ENCODE results near the gene FETUB.

Gene FETUB

DNA sequence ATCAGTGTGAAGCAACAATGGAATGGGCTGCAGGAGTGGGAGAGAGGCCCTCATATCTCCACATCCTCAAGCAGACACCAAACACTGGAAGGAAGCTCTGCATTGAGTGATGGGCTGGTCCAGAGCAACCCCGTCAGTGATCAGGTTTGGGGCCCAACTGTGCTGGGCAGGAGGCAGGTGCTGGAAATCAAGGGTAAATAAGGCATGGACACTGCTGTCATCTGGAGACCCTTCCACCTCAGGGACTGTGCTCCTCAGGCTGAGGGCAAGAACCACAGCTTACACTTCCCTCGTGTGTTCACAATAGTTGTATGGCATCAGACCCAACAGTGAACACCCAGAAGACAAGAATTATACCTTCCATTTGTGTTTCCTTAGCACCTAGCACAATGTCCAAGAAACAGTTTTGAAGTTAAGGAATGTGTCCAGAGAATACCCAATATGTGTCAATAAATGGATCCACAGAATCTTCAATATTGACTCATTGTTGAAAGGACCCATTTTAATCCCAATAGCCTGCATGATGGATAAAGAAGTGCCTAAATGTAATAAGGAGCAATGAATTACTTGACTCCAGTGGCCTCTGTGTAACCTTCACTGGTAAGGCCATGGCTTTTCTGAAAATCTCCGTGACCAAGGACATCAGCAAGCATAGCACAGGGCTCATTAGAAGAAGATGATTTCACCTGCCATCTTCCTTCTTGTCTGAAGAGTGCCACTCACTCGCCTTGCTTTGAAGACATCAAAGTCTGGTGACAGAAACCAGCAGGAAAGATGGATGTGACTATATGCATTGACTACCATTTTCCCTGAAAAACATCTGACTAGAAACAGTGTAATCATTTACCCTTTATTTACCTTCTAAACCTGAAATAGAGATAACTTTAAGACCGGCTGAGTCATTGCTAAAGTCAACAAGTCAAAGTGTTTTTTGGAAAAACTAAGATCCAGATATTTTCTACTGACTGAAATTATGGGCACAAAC is 34.3 kb upstream of the FETUB start:
- Histone ChIP-seq H3K4me1 (ENCODE audit: control extremely low read depth in 1 of 4, control insufficient read depth in 4 of 4, insufficient read depth in 4 of 4, low read length in 3 of 4) (no peaks in the 10 kb centered on the region), H3K36me3 (ENCODE audit: control insufficient read depth in 4 of 4, insufficient read depth in 4 of 4, low read length in 3 of 4) (no peaks in the 10 kb centered on the region), H3K4me3 (ENCODE audit: control insufficient read depth in 1 of 7, extremely low read depth in 1 of 7, insufficient read depth in 4 of 7, low read depth in 2 of 7, low read length in 6 of 7) (no peak overlapping the region), H3K27me3 (replicated peaks in 2 of 5; ENCODE audit: control insufficient read depth in 4 of 5, insufficient read depth in 5 of 5, low read length in 4 of 5) (no peaks in the 10 kb centered on the region), H3K27ac (ENCODE audit: insufficient read depth in 1 of 2, low read depth in 1 of 2, low read length in 2 of 2, poor library complexity in 1 of 2, severe bottlenecking in 2 of 2) (no peak overlapping the region), H3K9me3 (ENCODE audit: control extremely low read depth in 1 of 5, control insufficient read depth in 4 of 5, insufficient read depth in 2 of 5, low read depth in 1 of 5, low read length in 4 of 5) (no peaks in the 10 kb centered on the region)
- DNase-seq, result no peak
- ChIA-PET POLR2A (no interaction called here), CTCF (interaction anchor here (7.9 kb wide), 1 partner anchor 10 kb away, joined by 59 read pairs; the partner anchor contains the start of gene AHSG)
- 98% methylated on average over 4 of the region's 5 CpGs for WGBS (ENCODE audit: insufficient coverage)

DNA sequence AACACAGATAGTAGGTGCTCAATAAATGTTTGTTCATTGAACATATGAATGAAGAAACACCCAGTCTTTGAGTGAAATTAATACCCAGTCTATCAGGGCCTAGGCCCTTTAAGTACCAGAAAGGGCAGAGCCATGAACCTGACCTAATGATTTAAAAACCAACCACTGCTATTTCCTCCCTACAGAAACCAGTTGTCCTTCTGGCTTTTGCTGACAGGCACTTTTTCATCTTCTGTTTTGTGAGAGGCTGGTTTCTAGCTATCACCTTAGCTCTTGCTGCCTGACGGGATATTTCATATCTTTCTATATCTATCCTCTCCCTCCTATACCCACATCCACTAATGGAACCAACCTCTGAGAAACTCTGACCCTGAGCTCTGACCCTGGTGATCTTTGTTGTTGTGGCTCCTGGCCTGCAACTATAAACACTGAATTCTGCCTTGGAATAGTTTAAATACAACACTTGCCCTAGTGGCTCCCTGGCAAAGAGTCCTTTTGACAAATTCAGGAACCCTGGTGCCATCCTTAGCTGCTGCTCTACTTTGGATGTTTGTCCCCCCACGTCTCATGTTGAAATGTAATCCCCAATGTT is 31.5 kb upstream of the FETUB start:
- WGBS (ENCODE audit: insufficient coverage), result 94% methylated on average over 2 of the region's 2 CpGs
- Histone ChIP-seq H3K27me3 (replicated peaks in 2 of 5; ENCODE audit: control insufficient read depth in 4 of 5, insufficient read depth in 5 of 5, low read length in 4 of 5) (peaks cover 0 to 3% (median 0%) of the 10 kb centered on the region in 5 experiments), H3K36me3 (ENCODE audit: control insufficient read depth in 4 of 4, insufficient read depth in 4 of 4, low read length in 3 of 4) (no peaks in the 10 kb centered on the region), H3K9me3 (ENCODE audit: control extremely low read depth in 1 of 5, control insufficient read depth in 4 of 5, insufficient read depth in 2 of 5, low read depth in 1 of 5, low read length in 4 of 5) (no peaks in the 10 kb centered on the region), H3K4me1 (ENCODE audit: control extremely low read depth in 1 of 4, control insufficient read depth in 4 of 4, insufficient read depth in 4 of 4, low read length in 3 of 4) (no peaks in the 10 kb centered on the region), H3K4me3 (ENCODE audit: control insufficient read depth in 1 of 7, extremely low read depth in 1 of 7, insufficient read depth in 4 of 7, low read depth in 2 of 7, low read length in 6 of 7) (no peak overlapping the region), H3K27ac (ENCODE audit: insufficient read depth in 1 of 2, low read depth in 1 of 2, low read length in 2 of 2, poor library complexity in 1 of 2, severe bottlenecking in 2 of 2) (no peak overlapping the region)
- CTCF ChIA-PET, result interaction anchor here (2.4 kb wide), 1 partner anchor 8 kb away, joined by 8 read pairs; no protein-coding TSS in a partner anchor
- DNase-seq, result no peak
- POLR2A ChIA-PET, result no interaction called here

DNA sequence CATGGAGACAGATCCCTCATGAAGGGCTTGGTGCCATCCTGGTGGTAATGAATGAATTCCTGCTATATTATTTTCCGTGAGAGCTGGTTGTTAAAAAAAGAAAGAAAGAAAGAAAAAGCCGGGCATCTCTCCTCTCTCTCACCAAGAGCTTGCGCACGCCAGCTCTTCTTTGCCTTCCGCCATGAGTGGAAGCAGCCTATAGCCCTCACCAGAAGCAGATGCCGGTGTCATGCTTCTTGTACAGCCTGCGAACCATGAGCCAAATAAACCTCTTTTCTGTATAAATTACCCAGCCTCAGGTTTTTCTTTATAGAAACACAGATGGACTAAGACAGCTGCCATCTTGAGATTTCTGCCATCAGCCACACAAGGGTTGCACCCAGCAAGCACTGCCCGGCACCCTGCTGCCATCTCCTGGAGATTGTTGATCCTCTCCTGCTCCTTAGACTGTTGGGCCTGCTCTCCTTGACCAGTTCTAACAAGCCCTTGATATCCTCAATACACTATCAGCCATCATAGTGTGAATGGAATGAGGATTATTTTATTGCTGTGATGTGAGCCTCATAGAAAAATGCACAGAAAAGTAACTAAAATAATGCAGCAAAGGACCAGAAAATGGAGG is 30.8 kb upstream of the FETUB start:
- Histone ChIP-seq H3K27ac (ENCODE audit: insufficient read depth in 1 of 2, low read depth in 1 of 2, low read length in 2 of 2, poor library complexity in 1 of 2, severe bottlenecking in 2 of 2) (no peak overlapping the region), H3K9me3 (ENCODE audit: control extremely low read depth in 1 of 5, control insufficient read depth in 4 of 5, insufficient read depth in 2 of 5, low read depth in 1 of 5, low read length in 4 of 5) (no peaks in the 10 kb centered on the region), H3K36me3 (ENCODE audit: control insufficient read depth in 4 of 4, insufficient read depth in 4 of 4, low read length in 3 of 4) (no peaks in the 10 kb centered on the region), H3K4me3 (ENCODE audit: control insufficient read depth in 1 of 7, extremely low read depth in 1 of 7, insufficient read depth in 4 of 7, low read depth in 2 of 7, low read length in 6 of 7) (no peak overlapping the region), H3K27me3 (replicated peaks in 2 of 5; ENCODE audit: control insufficient read depth in 4 of 5, insufficient read depth in 5 of 5, low read length in 4 of 5) (peaks cover 0 to 4% (median 0%) of the 10 kb centered on the region in 5 experiments), H3K4me1 (ENCODE audit: control extremely low read depth in 1 of 4, control insufficient read depth in 4 of 4, insufficient read depth in 4 of 4, low read length in 3 of 4) (peaks cover 0 to 2% (median 1%) of the 10 kb centered on the region in 4 experiments)
- 100% methylated on average over 6 of the region's 8 CpGs for WGBS (ENCODE audit: insufficient coverage)
- ChIA-PET POLR2A (no interaction called here), CTCF (interaction anchor here (0.7 to 2.4 kb wide), 4 partner anchors 8 to 205 kb away, joined by 3 to 8 read pairs (median 3); partner anchors contain the start of gene EIF4A2)
- no peak for DNase-seq

- WGBS (ENCODE audit: insufficient coverage), result 100% methylated on average over 4 of the region's 5 CpGs
- DNase-seq, result no peak
- H3K27ac ChIP-seq (ENCODE audit: insufficient read depth in 1 of 2, low read depth in 1 of 2, low read length in 2 of 2, poor library complexity in 1 of 2, severe bottlenecking in 2 of 2), result no peak overlapping the region
- H3K4me1 ChIP-seq (ENCODE audit: control extremely low read depth in 1 of 4, control insufficient read depth in 4 of 4, insufficient read depth in 4 of 4, low read length in 3 of 4), result peaks cover 0 to 12% (median 8%) of the 10 kb centered on the region in 4 experiments
- no peak overlapping the region for H3K4me3 ChIP-seq (ENCODE audit: control insufficient read depth in 1 of 7, extremely low read depth in 1 of 7, insufficient read depth in 4 of 7, low read depth in 2 of 7, low read length in 6 of 7)
- no peaks in the 10 kb centered on the region for H3K36me3 ChIP-seq (ENCODE audit: control insufficient read depth in 4 of 4, insufficient read depth in 4 of 4, low read length in 3 of 4)
- ChIA-PET CTCF (interaction anchor here (0.7 to 2.1 kb wide), 4 partner anchors 15 to 668 kb away, joined by 3 to 6 read pairs (median 5); no protein-coding TSS in a partner anchor), POLR2A (no interaction called here)
- H3K27me3 ChIP-seq (replicated peaks in 2 of 5; ENCODE audit: control insufficient read depth in 4 of 5, insufficient read depth in 5 of 5, low read length in 4 of 5), result peaks cover 0 to 4% (median 0%) of the 10 kb centered on the region in 5 experiments
- H3K9me3 ChIP-seq (ENCODE audit: control extremely low read depth in 1 of 5, control insufficient read depth in 4 of 5, insufficient read depth in 2 of 5, low read depth in 1 of 5, low read length in 4 of 5), result no peaks in the 10 kb centered on the region
These were observed 28.1 kb upstream of the FETUB start for GRCh38 chr3:186612065-186612464.

GRCh38 chr3:186612721-186613636 is 27.2 kb upstream of the FETUB start, which contains the start of gene AHSG:
TSS of gene AHSG (plus strand) at chr3:186613060. CDS start at chr3:186613142, 82 bp downstream.
- Histone ChIP-seq H3K36me3 (ENCODE audit: control insufficient read depth in 4 of 4, insufficient read depth in 4 of 4, low read length in 3 of 4) (no peaks in the 10 kb centered on the region), H3K27ac (ENCODE audit: insufficient read depth in 1 of 2, low read depth in 1 of 2, low read length in 2 of 2, poor library complexity in 1 of 2, severe bottlenecking in 2 of 2) (no peak within 1 kb of the TSS), H3K9me3 (ENCODE audit: control extremely low read depth in 1 of 5, control insufficient read depth in 4 of 5, insufficient read depth in 2 of 5, low read depth in 1 of 5, low read length in 4 of 5) (no peaks in the 10 kb centered on the region), H3K4me1 (ENCODE audit: control extremely low read depth in 1 of 4, control insufficient read depth in 4 of 4, insufficient read depth in 4 of 4, low read length in 3 of 4) (peaks cover 0 to 17% (median 11%) of the 10 kb centered on the region in 4 experiments), H3K27me3 (replicated peaks in 2 of 5; ENCODE audit: control insufficient read depth in 4 of 5, insufficient read depth in 5 of 5, low read length in 4 of 5) (peaks cover 0 to 8% (median 7%) of the 10 kb centered on the region in 5 experiments), H3K4me3 (ENCODE audit: control insufficient read depth in 1 of 7, extremely low read depth in 1 of 7, insufficient read depth in 4 of 7, low read depth in 2 of 7, low read length in 6 of 7) (no peak within 1 kb of the TSS)
- 97% methylated on average over 4 of the region's 7 CpGs for WGBS (ENCODE audit: insufficient coverage)
- DNase-seq, result no peak
- POLR2A ChIA-PET, result no interaction called here
- CTCF ChIA-PET, result interaction anchor here (0.7 to 6.7 kb wide), 11 partner anchors 11 to 669 kb away, joined by 3 to 78 read pairs (median 6); no protein-coding TSS in a partner anchor

DNA sequence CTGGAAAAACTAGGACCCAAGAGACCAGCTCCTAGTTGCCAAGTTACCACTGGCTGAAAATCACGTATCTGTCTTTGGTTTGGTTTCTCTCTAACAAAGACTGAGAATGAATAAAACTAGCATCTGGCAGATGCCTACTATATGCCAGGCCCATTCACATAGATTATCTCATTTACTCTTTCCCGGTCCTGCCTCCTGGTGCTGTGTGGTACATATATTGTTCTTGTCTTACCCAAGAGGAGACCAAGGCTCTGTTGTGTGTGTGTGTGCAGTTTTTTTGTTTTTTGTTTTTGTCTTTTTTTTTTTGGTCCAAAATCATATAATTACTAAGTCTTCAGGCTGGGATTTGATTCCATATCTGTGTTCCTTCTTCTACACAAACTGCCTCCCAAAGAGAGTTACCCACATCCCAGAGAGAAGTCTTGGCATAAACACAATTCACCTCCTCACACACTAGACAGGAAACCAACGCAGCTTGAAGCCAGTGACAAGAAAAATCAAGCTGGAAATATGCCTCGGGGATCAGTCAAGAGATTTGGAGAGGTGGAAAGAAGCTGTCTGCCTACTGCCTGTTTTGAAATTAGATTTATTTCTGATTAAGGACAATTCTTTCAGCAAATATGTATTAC is 26.4 kb upstream of the FETUB start:
- H3K9me3 ChIP-seq (ENCODE audit: control extremely low read depth in 1 of 5, control insufficient read depth in 4 of 5, insufficient read depth in 2 of 5, low read depth in 1 of 5, low read length in 4 of 5), result no peaks in the 10 kb centered on the region
- H3K27me3 ChIP-seq (replicated peaks in 2 of 5; ENCODE audit: control insufficient read depth in 4 of 5, insufficient read depth in 5 of 5, low read length in 4 of 5), result peaks cover 0 to 15% (median 10%) of the 10 kb centered on the region in 5 experiments
- CTCF ChIA-PET, result interaction anchor here (0.8 to 6.7 kb wide), 16 partner anchors 12 to 670 kb away, joined by 3 to 78 read pairs (median 8); partner anchors contain the start of genes CRYGS and DNAJB11
- WGBS (ENCODE audit: insufficient coverage), result 45% methylated on average over 2 of the region's 4 CpGs
- POLR2A ChIA-PET, result no interaction called here
- H3K4me1 ChIP-seq (ENCODE audit: control extremely low read depth in 1 of 4, control insufficient read depth in 4 of 4, insufficient read depth in 4 of 4, low read length in 3 of 4), result peaks cover 0 to 17% (median 11%) of the 10 kb centered on the region in 4 experiments
- no peak overlapping the region for H3K4me3 ChIP-seq (ENCODE audit: control insufficient read depth in 1 of 7, extremely low read depth in 1 of 7, insufficient read depth in 4 of 7, low read depth in 2 of 7, low read length in 6 of 7)
- no peak for DNase-seq
- no peaks in the 10 kb centered on the region for H3K36me3 ChIP-seq (ENCODE audit: control insufficient read depth in 4 of 4, insufficient read depth in 4 of 4, low read length in 3 of 4)
- H3K27ac ChIP-seq (ENCODE audit: insufficient read depth in 1 of 2, low read depth in 1 of 2, low read length in 2 of 2, poor library complexity in 1 of 2, severe bottlenecking in 2 of 2), result no peak overlapping the region

All from common myeloid progenitor, CD34-positive (primary cell).